Stomach smooth muscle (tissue), 2 donors: Measurements from ENCODE around the gene FES.
A peak's percentile ranks its signal among the peaks of the same experiment; 100 is the strongest.
"Not testable (repeated sequence)": the region's sequence is repeated elsewhere in the genome, so short reads cannot be mapped to it uniquely, and the experiment has no call there.

Experiments
- H3K27ac ChIP-seq: one replicate; pipeline ENCODE4 v1.7.0; 2013; ENCODE audit warnings: mild to moderate bottlenecking, low read length, inconsistent platforms
- H3K27me3 ChIP-seq, 2 donors: one replicate each; pipeline ENCODE4 v1.7.0; 2013; ENCODE audit warnings: low read length in 2 of 2; ENCODE audit not compliant: insufficient read depth in 2 of 2, control insufficient read depth in 1 of 2
- H3K36me3 ChIP-seq, 2 donors: one replicate each; pipeline ENCODE4 v1.7.0; 2013; ENCODE audit warnings: low read length in 2 of 2; ENCODE audit not compliant: control insufficient read depth in 2 of 2, insufficient read depth in 2 of 2
- H3K4me1 ChIP-seq: one replicate; pipeline ENCODE4 v1.7.0; 2013; ENCODE audit warnings: low read length; ENCODE audit not compliant: control insufficient read depth, insufficient read depth
- H3K4me3 ChIP-seq, 2 donors: one replicate each; pipeline ENCODE4 v1.7.0; 2013; ENCODE audit warnings: low read length in 2 of 2
- H3K9ac ChIP-seq, 2 donors: one replicate each; pipeline ENCODE4 v1.7.0; 2013; ENCODE audit warnings: low read length in 2 of 2, mild to moderate bottlenecking in 1 of 2
- H3K9me3 ChIP-seq, 2 donors: one replicate each; pipeline ENCODE4 v1.7.0; 2013; ENCODE audit warnings: low read length in 2 of 2; ENCODE audit not compliant: control insufficient read depth in 2 of 2
- donor health status: healthy.
- donor health status: Pancreatic carcinoma.

FES gene

GRCh38 chr15:90921887-90922286 is 37.6 kb downstream of the FES start:
- H3K4me3 ChIP-seq, result no peak overlapping the region
- no peak overlapping the region for H3K9ac ChIP-seq
- no peaks in the 10 kb centered on the region for H3K27me3 ChIP-seq
- no peak overlapping the region for H3K27ac ChIP-seq
- H3K4me1 ChIP-seq, result no peaks in the 10 kb centered on the region
- H3K36me3 ChIP-seq, result peaks cover 29 to 40% of the 10 kb centered on the region in 2 donors
- no peaks in the 10 kb centered on the region for H3K9me3 ChIP-seq

GRCh38 chr15:90922712-90923322 is 38.5 kb downstream of the FES start:
- not testable (repeated sequence) for H3K27me3 ChIP-seq, H3K9ac ChIP-seq, H3K27ac ChIP-seq, H3K4me3 ChIP-seq, H3K9me3 ChIP-seq, H3K4me1 ChIP-seq
- H3K36me3 ChIP-seq, result peaks cover 21 to 31% of the 10 kb centered on the region in 2 donors

- Histone ChIP-seq H3K27me3 (no peaks in the 10 kb centered on the region), H3K4me1 (no peaks in the 10 kb centered on the region)
These were observed 40.1 kb downstream of the FES start for GRCh38 chr15:90924375-90924774.

GRCh38 chr15:90926766-90927165 is 42.5 kb downstream of the FES start:
- not testable (repeated sequence) for H3K36me3 ChIP-seq, H3K27ac ChIP-seq, H3K4me3 ChIP-seq, H3K9ac ChIP-seq, H3K9me3 ChIP-seq, H3K27me3 ChIP-seq
- H3K4me1 ChIP-seq, result peaks cover 13% of the 10 kb centered on the region

More at GRCh38 chr15:90924375-90924774, 40.1 kb downstream of the FES start:
- Histone ChIP-seq H3K9ac (no peak overlapping the region), H3K4me3 (no peak overlapping the region), H3K36me3 (peaks cover 9 to 18% of the 10 kb centered on the region in 2 donors), H3K27ac (no peak overlapping the region), H3K9me3 (no peaks in the 10 kb centered on the region)

GRCh38 chr15:90928106-90928505 is 43.8 kb downstream of the FES start:
- not testable (repeated sequence) for H3K27me3 ChIP-seq, H3K27ac ChIP-seq
- peaks cover 24% of the 10 kb centered on the region for H3K4me1 ChIP-seq

GRCh38 chr15:90929246-90930019 is 45.1 kb downstream of the FES start:
- H3K4me1 ChIP-seq, result peaks cover 31% of the 10 kb centered on the region
- no peaks in the 10 kb centered on the region for H3K9me3 ChIP-seq
- H3K27me3 ChIP-seq, result no peaks in the 10 kb centered on the region
- peak overlapping the region; percentile 84 to 86 for H3K9ac ChIP-seq
- no peaks in the 10 kb centered on the region for H3K36me3 ChIP-seq
- H3K27ac ChIP-seq, result peak overlapping the region; percentile 78
- peak overlapping the region; percentile 80 to 84 for H3K4me3 ChIP-seq

More at GRCh38 chr15:90928106-90928505, 43.8 kb downstream of the FES start:
- H3K4me3 ChIP-seq, H3K36me3 ChIP-seq, H3K9ac ChIP-seq, H3K9me3 ChIP-seq: not testable (repeated sequence)

- Histone ChIP-seq H3K9ac (peak overlapping the region; percentile 29 to 84), H3K9me3 (no peaks in the 10 kb centered on the region), H3K27me3 (no peaks in the 10 kb centered on the region), H3K4me3 (peak overlapping the region; percentile 80 to 84), H3K27ac (peak overlapping the region; percentile 78), H3K36me3 (no peaks in the 10 kb centered on the region), H3K4me1 (peaks cover 45% of the 10 kb centered on the region)
These were observed 46.7 kb downstream of the FES start for GRCh38 chr15:90930861-90931574.

- Histone ChIP-seq H3K27me3 (no peaks in the 10 kb centered on the region), H3K36me3 (no peaks in the 10 kb centered on the region), H3K4me1 (peaks cover 50% of the 10 kb centered on the region), H3K4me3 (peak overlapping the region in 1 of 2 donors; percentile 92), H3K9ac (peak overlapping the region in 1 of 2 donors; percentile 70), H3K27ac (peak overlapping the region; percentile 78), H3K9me3 (no peaks in the 10 kb centered on the region)
These were observed 47.2 kb downstream of the FES start for GRCh38 chr15:90931575-90931827.

- Histone ChIP-seq H3K27ac (peak within 1 kb of the TSS; percentile 78), H3K4me3 (peak within 1 kb of the TSS; percentile 71 to 92), H3K9ac (peak within 1 kb of the TSS; percentile 70 to 88), H3K36me3 (peaks cover 0 to 3% of the 10 kb centered on the region in 2 donors), H3K4me1 (peaks cover 50% of the 10 kb centered on the region), H3K27me3 (no peaks in the 10 kb centered on the region), H3K9me3 (no peaks in the 10 kb centered on the region)
These were observed 47.7 kb downstream of the FES start, which contains the start of gene HDDC3 for GRCh38 chr15:90931828-90932659. Gene HDDC3 (minus strand): TSS chr15:90932549. CDS start chr15:90932540, 9 bp downstream.

- Histone ChIP-seq H3K27me3 (no peaks in the 10 kb centered on the region), H3K36me3 (peaks cover 0 to 3% of the 10 kb centered on the region in 2 donors), H3K27ac (peak overlapping the region; percentile 74), H3K4me3 (peak overlapping the region; percentile 71 to 92), H3K9me3 (no peaks in the 10 kb centered on the region), H3K4me1 (peaks cover 50% of the 10 kb centered on the region), H3K9ac (peak overlapping the region; percentile 60 to 70)
These were observed 48.3 kb downstream of the FES start for GRCh38 chr15:90932660-90932991.
